GM21381 (cell line): ENCODE data around the gene PEPD.

Experiments
- ATAC-seq: cut with Tn5 transposase; IDR thresholded peaks from one replicate; pipeline ENCODE4 v1.9.1; 2021; ENCODE audit warnings: mild to moderate bottlenecking, moderate library complexity; ENCODE audit not compliant: unreplicated experiment

PEPD gene

DNA sequence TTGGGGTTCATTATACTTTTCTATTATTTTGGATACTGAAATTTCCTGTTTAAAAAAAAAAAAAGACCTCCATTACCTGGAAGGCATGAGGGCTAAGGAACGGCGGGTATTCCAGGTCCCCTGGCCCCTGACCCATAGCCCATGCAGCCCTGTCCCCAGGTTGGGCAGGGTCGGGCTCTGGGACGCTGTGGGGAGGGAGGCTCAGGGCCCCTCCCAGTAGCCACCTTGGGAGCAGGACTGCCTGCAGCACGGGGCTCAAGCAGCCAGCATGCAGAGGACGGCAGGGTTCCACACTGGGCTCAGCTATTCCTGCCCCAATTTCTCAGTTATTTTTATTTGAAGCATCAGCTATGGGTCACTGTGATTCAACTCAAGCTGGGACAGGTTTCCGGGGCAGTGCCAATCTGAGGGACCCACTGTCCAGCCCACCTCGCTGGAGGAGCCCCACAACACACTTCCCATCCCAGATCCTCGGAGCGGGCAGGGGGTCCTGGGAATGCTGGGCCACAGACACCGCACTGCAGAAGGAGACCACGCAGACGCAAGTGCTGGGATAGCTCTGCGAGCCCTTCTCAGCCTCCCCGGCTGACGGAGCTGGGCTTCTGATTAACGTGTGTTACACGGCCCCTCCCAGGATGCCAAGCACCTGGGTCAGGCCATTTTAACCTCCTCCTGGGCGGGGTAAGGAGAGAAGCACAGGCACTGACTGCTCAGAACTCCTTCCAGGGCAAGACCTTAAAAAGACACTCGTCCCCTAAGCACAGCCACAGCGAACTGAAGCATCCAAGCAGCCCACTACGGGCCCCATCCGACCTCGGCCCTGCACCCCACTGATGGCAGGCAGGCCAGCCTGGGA is 60.1 kb downstream of the PEPD start:
- ATAC-seq: no peak

DNA sequence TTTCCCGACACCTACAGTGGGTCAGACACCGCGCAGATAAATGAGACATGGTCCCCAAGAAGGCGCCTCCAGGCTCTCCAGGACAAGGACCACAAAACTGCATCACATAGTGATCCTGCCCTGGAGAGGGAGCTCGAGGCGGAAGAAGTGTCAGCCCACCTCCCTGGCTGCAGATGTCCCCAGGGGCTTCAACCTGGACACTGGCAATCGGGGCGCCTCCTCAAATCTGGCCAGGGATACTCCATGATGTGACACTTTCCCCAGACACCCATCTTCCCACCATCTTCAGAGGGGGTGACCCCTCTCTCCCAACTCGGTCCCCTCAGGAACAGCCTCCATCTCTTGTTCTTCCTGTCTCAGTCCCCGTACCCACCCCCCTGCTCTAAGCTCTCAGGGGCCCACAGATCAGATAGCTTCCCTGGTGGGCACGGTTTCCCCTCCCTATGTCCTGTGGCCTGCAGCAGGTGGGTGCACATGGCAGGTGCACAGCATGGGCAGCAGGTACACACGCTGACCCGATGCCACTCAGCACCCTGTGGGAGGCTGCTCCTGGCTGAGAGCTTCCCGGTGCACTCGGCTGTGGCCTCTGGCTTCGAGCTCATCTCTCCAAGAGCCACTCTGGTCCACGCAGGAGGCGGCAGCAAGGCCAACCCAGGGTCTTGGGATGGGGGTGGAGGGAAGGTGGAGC is 61.2 kb downstream of the PEPD start:
- ATAC-seq: no peak

DNA sequence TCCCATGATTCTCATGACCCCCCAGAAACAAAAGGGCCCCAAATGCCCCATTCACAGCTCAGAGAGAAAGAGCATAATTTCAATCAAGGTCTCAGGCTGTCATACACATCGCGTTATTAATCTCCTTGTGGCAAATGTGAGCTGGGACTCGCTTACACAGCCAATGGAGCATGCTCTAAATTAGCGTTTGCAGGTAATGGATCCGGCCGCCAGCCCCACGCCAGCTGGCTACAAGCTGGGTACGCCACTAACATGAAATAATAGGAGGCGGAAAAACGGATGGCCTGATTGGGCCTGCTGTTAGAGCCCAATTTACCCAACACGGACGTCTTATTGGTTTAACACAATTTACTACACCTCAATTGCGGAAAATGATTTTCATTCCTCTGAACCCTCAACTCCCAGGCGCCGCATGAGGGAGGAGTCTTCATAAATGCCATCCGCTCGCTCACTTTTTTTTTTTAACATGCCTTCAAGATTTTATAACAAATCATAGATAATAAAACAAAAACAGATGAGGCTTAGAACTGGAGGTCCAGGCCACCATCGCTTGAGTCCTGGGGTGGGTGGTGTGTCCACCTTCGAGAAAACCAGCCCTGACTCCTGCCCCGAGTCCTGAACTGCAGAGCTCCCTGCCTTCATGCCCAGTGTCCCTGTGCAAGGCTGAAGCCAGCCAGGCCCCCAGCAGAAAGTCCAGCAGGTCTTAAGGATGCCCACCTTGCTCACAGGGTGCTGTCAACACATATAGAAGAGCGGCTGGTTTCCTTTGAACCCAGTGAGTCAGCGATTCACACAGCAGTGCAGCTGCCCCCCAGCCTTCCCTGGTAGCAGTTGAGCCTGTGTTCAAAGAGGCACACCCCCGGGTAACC is 62.1 kb downstream of the PEPD start:
- no peak for ATAC-seq

DNA sequence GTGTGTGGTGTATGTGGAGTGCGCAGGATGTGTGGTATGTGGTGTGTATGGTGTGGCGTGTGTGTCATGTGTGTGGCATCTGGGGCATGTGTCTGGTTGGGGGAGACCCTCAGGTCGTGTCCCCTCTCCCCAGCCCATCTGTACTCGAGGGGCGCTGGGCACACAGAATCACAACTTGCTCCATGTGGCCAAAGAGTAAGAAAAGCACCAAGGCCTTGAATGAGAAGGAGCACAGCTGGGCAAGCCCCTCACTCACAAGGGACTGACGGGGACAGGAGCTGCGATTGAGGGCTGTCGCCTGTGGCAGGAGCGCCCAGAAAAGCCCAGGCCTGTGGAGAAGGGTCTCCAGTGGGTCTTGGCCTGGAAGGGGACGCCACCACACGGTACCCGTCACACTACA is 62.8 kb downstream of the PEPD start:
- ATAC-seq: no peak

DNA sequence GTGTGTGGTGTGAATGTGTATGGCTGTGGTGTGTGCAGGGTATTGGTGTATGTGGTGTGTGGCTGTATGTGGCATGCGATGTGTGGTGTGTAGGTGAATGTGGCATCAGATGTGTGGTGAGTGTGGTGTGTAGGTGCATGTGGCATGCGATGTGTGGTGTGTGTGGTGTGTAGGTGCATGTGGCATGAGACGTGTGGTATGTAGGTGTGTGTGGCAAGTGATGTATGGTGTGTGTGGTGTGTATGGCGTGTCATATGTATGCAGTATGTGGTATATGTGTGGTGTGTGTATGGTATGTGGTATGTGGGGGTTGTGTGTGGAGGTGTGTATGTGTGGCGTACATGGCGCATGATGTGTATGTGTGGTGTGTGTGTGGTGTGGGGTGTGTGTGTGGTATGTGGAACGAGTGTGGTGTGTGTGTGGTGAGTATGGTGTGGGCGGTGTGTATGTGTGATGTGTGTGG is 63.4 kb downstream of the PEPD start:
- ATAC-seq: no peak

DNA sequence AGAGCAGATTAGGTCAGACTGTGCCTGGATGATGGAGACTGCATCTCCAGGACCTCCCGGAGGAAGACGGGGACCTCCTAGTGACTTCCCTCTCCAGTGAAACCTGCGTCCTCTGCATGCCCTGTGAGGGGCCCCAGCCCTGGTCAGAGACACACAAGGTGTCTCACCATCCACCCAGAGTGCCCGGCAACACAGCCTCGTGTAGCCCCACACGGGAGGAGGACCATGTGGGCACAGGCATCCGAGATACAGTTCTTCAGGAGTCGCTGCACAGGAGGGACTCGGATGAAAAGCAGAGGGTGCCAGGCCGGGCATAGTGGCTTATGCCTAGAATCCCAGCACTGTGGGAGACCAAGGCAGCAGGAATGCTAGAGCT is 64.8 kb downstream of the PEPD start:
- ATAC-seq: no peak

DNA sequence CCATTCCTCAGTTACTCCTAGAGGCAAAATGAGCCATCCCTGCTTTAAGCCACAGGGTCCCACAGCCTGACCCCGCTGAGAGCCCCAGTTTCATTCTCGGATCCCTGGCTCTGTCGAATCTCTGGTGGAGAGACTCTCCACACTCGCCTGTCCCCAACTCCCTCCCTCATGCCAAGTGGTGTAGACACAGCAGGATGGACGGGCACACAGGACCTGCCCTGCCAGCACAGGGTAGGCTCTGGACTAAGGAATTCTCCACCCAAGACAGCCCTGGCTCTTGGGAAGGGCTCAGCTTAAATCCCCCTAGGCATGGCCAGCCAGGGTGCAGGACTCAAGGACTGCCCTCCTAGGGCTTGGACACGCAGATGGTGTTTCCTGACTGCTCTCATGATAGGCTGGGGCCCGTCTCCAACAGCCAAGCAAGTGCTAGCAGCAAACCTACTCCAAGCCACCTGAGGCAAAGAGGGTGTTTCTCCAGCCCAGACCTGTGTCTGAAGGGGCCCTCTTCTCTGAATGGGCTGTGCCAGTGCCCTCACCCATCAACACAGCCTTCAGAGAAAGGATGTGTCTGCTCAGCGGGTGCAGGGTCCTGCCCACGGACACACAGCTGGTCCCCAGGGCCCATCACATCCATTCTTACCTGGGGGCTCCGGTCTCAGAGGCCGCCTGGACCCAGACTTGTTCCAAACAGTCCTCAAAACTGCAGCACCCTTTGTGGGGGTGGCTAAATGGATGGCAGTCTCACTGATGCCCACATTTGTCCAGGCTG is 65.3 kb downstream of the PEPD start:
- ATAC-seq: no peak

DNA sequence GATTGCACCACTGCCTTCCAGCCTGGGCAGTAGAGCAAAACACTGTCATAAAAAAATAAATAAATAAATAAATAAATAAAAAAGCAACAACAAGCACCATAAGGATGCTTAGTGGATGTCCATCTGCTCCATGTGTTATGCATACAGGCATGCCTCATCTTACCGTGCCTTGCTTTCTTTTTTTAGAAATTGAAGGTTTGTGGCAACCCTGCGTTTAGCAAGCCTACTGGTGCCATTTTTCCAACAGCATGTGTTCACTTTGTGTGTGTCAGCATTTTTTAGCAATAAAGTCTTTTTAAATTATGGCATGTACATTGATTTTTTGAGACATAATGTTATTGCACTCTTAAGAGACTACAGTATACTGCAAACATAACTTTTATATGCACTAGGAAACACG is 68.3 kb downstream of the PEPD start:
- no peak for ATAC-seq

DNA sequence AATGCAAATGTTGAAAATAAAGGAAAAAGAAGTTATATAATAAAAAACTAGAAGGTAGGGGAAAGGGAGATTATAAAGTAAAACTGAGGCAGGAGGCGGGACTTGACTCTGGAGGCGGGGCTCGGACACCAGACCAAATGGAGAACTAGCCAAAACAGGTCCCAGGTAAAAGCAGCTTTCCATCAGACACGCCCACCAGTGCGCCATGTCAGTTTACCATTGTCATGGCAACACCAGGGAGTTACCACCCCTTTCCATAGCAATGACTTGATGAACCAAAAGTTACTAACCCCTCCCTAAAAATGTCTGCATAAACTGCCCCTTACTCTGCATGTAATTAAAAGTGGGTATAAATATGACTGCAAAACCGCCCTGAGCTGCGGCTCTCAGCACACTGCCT is 70.9 kb downstream of the PEPD start:
- ATAC-seq: no peak

DNA sequence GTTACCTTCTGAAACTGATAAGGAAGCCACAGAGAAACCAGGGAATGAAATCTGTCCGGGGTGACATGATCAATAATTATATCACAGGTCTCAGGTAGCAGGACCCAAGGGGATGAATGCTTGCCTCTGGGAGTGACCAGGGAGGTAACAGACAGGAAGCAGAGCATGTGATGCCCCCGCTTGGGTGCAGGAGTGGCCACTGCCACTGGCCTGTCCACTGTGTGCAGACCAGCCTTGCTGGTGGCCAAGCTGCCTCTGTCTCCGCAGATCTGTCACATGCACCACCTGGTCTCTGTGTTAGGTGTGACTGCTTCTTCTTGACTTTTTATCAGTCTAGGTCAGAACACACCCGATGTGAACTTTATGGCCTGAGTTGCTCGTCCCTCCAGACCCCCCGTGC is 71.8 kb downstream of the PEPD start:
- no peak for ATAC-seq

DNA sequence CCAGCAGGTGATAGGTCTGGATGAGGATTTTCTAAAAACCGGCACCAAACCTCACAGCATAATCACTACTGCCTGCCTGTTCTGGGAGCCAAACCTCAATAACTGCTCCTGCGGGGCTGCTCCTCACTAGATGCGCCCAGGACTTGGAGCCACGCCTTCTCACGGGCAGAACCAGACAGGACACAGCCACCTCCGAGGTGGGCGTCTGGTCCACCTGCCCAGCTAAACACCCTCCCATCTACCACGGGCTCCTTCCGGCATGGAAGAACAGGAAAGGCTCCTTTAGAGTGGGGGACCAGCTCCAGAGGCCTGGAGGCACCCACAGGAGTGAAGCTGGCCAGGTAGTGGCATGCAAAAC is 73.5 kb downstream of the PEPD start:
- ATAC-seq: no peak

DNA sequence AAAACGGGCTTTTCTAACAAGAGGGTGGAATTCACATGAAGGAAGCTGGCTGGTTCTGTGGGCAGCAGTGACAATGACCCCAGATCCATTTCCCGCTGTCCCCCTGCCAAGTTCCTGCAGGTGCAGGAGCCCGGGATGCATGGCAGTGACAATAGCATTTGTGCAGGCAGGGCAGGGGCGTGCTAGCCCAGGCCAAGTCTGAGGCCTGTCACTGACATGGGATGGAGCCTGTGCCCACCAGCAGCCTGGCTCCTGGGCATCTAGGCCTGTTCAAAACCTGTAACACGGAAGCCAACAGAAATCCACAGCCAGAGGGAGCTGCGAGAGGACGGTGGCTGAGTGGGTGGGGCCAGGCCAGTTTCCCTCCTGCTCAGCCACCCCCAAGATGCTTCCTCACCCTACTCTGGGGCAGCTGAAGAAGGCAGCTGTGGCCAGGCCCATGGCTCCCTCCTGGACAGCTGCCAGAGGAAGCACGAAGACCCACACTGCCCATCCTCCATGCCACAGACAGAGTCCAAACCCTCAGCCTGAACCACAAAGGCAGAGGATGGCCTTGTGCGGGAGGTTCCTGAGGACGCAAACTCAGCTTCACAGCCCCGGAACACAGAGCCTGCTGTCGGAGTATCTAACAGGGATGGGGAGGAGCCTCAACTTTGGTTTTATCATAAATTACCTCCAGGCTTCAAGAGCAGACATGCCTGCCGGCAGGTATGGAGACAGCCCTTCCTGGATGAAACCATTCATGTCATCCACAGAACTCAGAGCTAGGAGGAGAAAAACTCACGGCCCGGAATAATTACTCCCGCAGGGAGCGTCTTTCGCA is 74.0 kb downstream of the PEPD start:
- ATAC-seq: no peak

DNA sequence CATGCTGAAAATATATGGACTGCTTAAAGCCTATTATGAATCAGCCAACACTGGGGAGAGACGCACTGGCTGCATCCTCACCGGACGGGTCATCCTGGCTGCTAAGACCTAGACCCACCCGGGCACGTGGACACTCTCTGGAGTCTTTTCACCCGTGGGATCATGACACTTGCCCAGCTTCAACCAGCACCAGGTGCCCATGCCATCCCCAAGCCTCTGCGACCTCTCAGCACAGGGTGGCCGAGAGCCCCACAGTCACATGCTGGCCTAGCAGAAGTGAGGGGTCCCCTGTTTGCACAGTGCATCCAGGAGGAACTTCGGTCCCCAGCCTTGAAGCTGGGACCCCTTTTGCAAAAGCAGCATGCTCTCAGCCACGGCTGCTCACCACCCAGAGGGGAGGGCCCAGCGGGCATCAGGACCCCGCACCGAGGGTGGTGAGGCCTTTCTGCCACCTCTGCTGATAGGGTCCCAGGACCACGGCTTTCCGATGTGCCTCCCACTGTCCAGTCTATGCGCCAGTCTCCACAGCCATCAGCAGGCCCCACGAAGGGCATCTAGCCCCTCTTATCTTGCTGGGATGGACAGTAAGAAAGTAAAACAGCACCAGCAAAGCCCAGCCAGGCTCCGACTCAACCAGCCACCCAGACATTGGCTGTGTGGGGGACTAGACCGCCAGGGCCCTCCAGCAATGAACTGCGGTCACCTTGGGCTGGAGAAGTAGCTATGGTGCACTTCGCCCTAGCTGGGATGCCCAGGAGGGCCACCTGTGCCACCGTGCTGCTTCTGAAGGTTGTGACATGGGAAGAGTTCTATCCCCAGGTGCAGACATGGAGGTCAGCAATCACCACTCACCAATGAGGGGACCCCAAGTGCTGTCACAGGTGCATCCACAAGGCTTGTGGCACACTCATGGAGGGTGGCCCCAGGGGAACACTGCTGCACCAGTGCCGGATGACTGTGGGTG is 75.0 kb downstream of the PEPD start:
- no peak for ATAC-seq

DNA sequence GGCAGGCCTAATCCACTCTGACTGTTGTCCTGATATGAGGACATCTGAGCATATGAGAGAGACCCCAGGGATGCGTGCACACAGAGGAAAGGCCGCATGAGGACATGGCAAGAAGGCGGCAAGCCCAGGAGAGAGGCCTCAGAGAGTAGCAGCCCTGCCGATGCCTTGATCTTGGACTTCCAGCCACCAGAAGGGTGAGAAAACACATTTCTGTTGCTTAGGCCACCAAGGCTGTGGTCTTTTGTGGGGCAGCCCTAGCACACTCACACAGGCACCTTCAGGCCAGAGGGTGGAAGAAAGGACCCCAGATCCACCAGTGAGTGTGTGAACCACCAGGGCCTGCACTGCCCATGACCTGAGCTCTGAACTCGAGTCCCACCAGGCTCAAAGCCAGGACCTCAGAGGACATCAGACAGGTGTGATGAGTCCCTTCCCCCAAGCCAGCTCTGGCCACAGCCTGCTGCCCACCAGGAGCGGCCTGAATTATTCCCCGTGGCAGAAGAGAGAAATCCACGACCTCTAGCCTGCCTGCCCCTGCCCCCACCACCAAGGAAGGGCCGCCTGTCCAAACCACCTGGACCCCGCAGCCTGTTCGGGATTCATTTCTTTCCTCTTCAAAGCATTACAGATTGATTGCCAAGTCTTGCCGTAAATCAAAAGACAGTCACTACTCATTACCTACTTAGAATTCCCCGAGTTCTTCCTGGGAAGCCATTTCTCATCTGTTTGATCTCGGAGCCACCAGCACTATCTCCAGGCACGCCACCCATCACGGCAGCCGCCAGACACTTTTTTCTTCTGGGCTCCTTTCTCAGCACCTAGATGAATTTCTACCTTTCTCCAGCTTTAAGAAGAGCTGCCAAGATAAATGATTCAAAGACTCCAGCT is 75.9 kb downstream of the PEPD start:
- ATAC-seq: no peak

DNA sequence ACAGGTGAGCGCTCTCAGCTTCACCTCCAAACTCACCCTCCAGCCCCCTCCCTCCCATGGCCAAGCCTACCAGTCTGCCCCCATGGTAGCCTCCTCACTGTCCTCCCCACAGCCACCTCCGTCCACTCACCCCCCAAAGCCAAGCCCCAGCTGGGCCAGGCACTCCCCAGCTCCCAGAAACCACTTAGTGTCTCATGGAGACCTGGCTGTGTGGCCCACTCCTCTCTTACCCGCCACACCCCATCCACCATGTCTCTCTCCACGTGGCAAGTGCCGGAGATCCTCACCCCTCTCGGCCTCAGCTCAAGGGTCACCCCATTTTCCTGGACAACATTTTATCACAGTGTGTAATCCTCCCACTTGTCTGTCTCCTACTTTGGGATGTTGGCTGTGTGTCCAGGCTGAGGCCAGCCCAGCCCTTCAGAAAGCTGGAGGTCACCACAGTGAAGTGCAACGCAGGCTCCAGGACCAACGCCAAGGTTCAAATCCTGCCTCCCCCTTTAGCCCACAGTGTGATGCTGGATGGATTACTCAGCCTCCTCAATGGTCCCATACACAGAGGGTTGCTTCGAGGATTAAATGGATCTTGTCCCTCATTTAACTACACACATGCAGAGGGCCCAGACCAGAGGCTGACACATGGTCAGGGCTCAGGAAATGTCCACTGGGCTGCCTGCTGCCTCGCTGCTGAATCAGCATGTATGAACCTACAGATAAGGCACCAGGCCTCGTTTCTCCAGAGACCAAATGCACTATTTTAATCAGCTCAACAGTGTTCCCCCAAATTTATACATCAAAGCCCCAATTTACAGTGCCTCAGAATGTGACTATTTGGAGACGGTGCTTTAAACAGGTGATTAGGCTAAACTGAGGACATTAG is 76.8 kb downstream of the PEPD start:
- ATAC-seq: no peak

DNA sequence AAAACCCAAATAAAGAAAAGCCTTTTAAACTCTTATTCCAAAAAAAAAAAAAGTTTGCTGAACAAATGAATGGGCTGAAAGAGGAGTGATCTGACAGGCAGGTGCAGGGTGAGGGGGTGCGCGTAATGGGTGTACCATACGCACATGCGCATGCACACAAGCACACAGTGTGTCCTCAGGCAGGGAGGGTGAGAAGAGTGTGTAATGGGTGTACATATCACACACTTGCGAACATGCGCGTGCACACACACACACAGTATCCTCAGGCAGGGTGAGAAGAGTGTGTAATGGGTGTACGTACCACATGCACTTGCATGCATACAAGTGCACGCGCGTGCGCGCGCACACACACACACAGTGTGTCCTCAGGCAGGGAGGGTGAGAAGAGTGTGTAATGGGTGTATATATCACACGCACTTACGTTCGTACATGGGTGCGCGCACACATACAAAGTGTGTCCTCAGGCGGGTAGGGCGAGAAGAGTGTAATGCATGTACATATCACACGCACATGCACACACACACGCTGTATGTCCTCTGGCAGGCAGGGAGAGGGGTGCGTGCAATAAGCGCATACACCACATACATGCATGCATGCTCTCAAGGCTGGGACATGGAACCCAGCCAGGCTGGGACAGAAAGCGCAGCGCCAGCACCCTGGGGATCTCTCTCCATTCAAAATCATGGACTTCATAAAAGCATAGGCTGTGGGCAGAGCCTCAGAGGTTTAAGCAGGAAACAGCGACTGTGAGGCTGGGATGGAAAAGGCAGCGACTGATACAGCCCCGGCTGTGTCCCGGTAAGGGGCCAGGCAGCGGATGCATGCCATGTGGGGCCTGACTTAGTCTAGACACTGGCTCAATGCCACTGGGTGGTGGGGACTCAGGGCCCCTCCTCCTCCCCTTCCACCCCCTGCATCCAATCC is 77.7 kb downstream of the PEPD start:
- ATAC-seq: no peak
